Stimulated activated CD8-positive, alpha-beta memory T cell treated with anti-CD3 and anti-CD28 coated beads, Interleukin-4, amount 100 ng/mL, for 48 hours (primary cell): ENCODE results near the gene FERMT3.

Source experiments
- DNase-seq: peaks from one replicate; pipeline ENCODE4 v3.0.0-alpha.2; 2020

The FERMT3 gene

GRCh38 chr11:64222651-64223000 is 16.1 kb downstream of the FERMT3 start:
- peak; percentile 25 for DNase-seq

DNA sequence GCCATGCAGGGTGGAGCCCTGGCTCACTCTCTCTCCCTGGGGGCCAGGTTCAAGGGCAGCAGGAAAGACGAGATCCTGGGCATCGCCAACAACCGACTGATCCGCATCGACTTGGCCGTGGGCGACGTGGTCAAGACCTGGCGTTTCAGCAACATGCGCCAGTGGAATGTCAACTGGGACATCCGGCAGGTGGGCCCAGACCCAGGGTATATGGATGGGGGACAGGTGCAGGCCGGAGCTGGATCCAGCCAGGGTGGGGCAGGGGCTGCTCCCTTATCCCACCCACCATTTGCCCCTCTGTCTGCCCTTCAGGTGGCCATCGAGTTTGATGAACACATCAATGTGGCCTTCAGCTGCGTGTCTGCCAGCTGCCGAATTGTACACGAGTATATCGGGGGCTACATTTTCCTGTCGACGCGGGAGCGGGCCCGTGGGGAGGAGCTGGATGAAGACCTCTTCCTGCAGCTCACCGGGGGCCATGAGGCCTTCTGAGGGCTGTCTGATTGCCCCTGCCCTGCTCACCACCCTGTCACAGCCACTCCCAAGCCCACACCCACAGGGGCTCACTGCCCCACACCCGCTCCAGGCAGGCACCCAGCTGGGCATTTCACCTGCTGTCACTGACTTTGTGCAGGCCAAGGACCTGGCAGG is 16.6 kb downstream of the FERMT3 start:
- peak; percentile 26 for DNase-seq

DNA sequence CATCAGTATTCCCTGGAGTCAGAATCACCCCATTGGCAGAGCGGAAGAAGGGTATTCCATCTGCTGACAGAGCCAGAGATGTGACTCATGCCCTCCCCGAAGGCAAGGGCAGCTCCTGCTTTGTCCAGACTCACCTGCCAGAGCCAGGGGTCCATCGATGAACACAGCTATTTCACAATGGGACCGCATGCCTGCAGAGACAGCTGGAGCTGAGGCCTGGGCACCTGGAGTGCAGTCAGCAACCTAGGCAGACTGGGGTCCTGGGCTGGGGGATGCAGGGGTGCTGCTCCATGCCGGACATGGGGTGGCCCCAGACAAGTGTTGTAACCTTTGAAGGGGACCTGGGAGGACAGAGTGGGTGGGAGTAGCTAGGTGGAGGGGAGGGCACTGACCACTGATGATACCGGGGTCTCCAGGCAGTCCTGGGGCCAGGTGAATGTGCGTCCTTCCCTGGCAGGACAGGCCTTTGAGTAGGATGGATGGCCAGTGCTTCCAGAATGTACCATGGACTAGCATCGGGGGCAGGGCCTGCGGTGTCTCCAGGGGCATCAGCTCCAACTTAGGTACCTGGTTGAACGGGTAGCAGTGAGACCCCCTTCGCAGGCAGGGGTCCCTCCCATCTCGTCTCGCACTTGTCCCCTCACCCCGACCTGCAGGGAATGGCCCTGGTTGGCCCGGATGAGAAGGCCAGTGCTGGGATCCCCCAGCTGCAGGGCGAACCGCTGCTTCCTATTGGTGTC is 17.8 kb downstream of the FERMT3 start:
- peak; percentile 29 for DNase-seq

DNA sequence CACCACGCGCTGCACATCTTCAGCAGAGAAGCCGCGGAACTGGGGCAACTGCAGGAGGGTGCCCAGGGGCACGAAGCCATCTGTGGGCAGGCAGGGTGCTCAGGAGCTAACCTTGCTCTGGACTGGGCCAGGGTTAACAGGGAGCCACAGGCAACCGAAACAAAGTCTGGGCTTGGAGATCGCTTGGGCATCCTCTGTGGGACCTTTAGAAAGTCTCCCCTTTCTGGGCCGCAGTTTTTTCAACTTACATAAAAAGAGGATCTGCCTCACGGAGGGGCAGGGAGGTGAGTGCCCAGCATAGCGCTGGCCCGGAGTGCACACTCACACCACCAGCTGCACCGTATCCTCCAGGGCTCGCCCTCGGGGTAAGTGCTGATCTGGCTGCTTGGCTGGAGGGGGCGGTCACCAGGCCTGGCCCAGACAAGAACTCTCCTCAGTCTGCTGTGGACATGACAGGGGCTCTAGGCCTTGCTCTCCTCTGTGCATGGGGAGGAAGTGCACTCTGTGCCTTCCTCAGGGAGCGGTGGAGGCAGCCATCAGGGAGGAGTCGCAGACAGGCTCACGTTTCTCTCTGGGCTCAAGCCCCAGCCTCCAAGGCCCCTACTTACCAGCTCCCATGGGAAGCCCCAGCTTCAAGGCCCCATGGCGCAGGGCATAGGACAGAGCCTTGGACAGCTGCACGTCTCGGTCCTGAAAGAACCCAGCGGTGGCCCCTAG is 18.5 kb downstream of the FERMT3 start:
- DNase-seq, result no peak

DNA sequence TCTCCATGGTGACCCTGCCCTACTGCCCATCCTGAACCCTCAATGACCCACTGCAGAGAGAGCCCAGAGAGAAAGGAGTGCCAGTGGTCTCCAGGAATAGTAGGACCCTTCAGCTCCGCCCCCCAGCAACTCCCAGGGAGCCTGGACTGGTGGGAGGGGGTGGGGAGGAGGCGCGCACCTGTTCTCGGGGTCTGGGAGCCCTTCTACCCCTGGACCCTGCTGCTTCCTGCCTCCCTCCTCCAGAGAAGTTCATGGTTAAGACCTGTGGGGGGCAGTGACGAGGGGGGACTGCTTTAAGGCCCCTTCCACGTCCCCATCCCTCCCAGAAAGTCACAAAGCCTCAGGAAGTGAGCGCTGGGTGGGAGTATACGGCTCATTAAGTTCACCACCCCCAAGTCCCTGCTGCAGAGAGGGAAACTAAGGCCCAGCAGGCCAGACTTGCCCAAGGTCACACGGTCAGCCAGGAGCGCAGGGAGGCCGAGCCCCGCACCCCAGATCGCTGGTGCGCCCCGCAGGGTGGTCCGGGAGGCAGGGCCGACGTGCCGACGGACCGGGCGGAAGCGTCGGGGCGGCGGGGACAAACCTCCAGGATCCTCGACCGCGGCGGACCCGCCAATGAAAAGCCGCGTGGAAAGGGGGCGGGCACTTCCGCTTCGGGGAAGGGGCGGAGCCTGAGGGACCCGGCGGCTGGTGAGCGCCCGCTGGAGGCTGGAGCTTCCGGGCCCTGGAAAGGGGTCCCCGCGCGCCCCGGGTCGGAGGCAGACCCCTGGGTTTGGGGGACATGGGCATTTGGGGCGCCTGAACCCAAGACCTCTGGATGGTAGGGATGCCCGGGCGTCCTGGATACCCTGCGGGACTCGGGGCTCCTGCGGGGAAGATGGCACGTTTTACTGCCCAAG is 19.3 kb downstream of the FERMT3 start, which contains the start of the genes NUDT22 and TRPT1:
TSS of gene NUDT22 (plus strand) at position 667 of the 899 bp plus-strand sequence. CDS start 379 bp downstream, outside the sequence.
TSS of gene TRPT1 (minus strand) at position 579 of the 899 bp plus-strand sequence. CDS start at position 253, 326 bp downstream.
- DNase-seq, result peak; percentile 98

- DNase-seq, result peak; percentile 79
Measured at GRCh38 chr11:64226507-64227051, 20.1 kb downstream of the FERMT3 start.

DNA sequence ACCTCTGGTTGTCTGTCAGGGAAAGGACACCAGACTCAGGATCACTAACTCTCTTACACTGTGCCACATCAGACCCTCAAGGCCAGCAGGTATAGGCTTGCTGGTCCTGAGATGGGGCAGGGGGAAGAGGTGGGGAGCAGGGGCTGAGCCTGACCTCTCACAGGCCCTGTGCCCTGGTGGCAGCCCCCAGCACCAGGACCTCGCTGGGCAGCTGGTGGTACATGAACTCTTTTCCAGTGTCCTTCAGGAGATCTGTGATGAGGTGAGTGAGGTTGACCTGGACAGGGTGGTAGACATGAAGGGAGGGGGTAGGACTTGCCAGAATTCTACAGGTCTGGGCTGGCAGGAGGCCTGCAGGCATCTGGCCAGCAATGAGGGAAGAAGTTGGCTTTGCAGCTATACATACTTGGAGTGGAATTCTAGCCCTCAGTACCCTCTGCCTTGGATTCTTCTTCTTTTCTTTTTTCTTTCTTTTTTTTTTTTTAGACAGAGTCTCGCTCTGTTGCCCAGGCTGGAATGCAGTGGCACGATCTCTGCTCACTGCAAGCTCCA is 21.0 kb downstream of the FERMT3 start:
- DNase-seq, result no peak

DNA sequence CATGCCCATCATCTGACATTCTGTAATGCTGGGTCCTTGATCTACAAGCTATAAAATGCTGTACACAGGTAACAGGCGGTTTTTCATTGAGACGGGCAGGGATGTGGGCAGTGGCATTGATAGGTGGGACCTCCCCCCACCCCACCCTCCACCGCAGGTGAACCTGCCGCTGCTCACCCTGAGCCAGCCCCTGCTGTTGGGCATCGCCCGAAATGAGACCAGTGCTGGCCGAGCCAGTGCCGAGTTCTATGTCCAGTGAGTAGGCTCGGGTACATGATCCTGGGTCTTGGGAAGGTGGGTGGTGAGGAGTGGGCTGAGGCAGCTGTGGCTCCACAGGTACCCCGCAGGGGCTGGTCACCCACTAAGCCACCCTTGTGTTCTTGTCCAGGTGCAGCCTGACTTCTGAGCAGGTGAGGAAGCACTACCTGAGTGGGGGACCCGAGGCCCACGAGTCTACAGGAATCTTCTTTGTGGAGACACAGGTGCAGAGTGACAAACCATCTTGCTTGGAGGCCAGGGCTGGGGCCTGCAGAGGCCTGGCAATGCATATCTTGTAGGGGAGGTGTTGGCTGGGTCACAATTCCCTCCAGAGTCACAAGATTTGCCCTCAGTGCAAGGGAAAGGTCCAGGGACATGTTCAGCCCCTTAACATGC is 22.7 kb downstream of the FERMT3 start:
- no peak for DNase-seq

DNA sequence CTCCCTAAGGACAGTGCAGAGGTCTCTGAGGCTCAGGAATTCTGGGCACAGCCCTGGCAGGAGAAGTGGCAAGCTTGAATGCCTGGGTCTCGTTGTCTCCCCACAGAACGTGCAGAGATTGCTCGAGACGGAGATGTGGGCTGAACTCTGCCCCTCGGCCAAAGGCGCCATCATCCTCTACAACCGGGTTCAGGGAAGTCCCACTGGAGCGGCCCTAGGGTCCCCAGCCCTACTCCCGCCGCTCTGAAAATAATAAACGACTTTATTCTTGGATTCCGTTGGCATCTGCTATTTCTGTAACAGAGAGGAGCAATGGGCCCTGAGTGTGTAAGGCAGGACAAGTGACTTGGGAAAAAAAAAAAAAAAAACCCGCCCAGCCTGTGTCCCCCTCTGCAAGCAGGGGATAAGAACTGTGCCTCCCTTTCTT is 23.2 kb downstream of the FERMT3 start:
- DNase-seq, result no peak

- DNase-seq, result peak; percentile 93
Measured at GRCh38 chr11:64230171-64230984, 23.9 kb downstream of the FERMT3 start, which contains the start of gene DNAJC4. Gene DNAJC4, plus strand, starts transcription at chr11:64230548. Its CDS starts 307 bp downstream, at chr11:64230855.

DNA sequence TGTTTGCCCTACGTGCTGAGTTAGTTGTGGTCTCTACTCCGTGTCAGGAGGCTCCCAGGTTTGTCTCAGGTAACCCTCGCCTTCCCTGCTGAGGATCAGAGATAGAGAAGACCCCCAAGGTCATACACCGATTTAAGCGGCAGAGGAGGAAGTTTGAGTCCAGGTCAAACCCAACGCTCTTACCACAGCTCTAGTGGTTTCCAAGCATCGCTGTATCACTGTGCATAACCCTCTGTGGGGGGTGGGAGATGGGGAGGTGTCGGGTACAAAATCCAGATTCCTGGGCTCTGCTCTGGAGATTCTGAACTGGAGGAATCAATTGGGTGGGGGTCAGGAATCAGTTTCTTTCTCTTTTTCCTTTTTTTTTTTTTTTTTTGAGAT is 24.5 kb downstream of the FERMT3 start:
- DNase-seq, result no peak

- DNase-seq, result no peak
Measured at GRCh38 chr11:64231546-64231945, 25.0 kb downstream of the FERMT3 start.

DNA sequence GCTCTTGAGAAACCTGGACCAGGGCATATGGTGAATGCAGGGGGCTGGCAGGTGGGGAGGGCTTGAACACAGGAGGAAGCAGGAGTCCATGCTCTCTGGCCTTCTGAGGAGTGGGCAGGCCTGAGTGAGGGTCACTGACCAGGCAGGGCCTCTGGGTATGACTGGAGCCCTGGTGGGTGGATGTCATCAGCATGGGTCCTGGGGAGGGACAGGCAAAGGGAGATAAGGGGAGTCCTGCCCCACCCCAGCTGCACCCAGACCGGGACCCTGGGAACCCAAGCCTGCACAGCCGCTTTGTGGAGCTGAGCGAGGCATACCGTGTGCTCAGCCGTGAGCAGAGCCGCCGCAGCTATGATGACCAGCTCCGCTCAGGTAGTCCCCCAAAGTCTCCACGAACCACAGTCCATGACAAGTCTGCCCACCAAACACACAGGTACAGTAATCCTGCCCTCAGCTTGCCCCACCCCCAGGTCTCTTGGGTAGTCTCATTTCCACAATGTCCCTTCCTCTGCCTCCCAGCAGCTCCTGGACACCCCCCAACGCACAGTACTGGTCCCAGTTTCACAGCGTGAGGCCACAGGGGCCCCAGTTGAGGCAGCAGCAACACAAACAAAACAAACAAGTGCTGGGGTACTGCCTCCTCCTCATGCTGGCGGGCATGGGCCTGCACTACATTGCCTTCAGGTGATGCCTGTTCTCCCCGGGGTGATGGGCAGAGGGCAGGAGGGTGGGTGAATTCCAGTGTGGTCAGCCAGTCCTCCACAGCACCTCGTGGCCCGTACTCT is 25.9 kb downstream of the FERMT3 start:
- DNase-seq, result no peak

- DNase-seq, result no peak
Measured at GRCh38 chr11:64232967-64233315, 26.4 kb downstream of the FERMT3 start.

GRCh38 chr11:64233913-64234586 is 27.5 kb downstream of the FERMT3 start, which contains the start of gene VEGFB:
Gene VEGFB, plus strand, starts transcription at chr11:64234584. Its CDS starts 250 bp downstream, at chr11:64234834.
- DNase-seq, result peak; percentile 76

- peak; percentile 68 for DNase-seq
Measured at GRCh38 chr11:64234647-64235379, 28.3 kb downstream of the FERMT3 start.

GRCh38 chr11:64235437-64236161 is 29.1 kb downstream of the FERMT3 start:
- DNase-seq, result no peak
